NCI-H187 treated with DMSO at 0.1 percent for 48 hours (cell line): Measurements from ENCODE around the gene SH3PXD2A.
"Not testable (repeated sequence)": the region's sequence is repeated elsewhere in the genome, so short reads cannot be mapped to it uniquely, and the experiment has no call there.

Experiments used
- DNase-seq: peaks from one replicate; lab custom pipeline; 2025; lab: John Stamatoyannopoulos, UW

Gene SH3PXD2A

GRCh38 chr10:103620891-103621782 lies 234.2 kb downstream of the SH3PXD2A start:
- DNase-seq = no peak

GRCh38 chr10:103620352-103620740 lies 235.0 kb downstream of the SH3PXD2A start:
- DNase-seq = no peak

GRCh38 chr10:103619424-103620351 lies 235.7 kb downstream of the SH3PXD2A start:
- no peak for DNase-seq

GRCh38 chr10:103618575-103619423 lies 236.6 kb downstream of the SH3PXD2A start:
- no peak for DNase-seq

GRCh38 chr10:103617602-103618385 lies 237.6 kb downstream of the SH3PXD2A start:
- DNase-seq = no peak

GRCh38 chr10:103616705-103617601 lies 238.4 kb downstream of the SH3PXD2A start:
- DNase-seq = no peak

GRCh38 chr10:103614306-103615158 lies 240.8 kb downstream of the SH3PXD2A start:
- no peak for DNase-seq

GRCh38 chr10:103613616-103614015 lies 241.8 kb downstream of the SH3PXD2A start:
- DNase-seq = no peak

- no peak for DNase-seq
These were observed 242.7 kb downstream of the SH3PXD2A start for GRCh38 chr10:103612462-103613365.

GRCh38 chr10:103610921-103611511 lies 244.4 kb downstream of the SH3PXD2A start:
- no peak for DNase-seq

- no peak for DNase-seq
These were observed 245.3 kb downstream of the SH3PXD2A start for GRCh38 chr10:103610083-103610472.

- no peak for DNase-seq
These were observed 245.9 kb downstream of the SH3PXD2A start for GRCh38 chr10:103609231-103610082.

GRCh38 chr10:103608056-103608455 lies 247.3 kb downstream of the SH3PXD2A start:
- DNase-seq = not testable (repeated sequence)

- not testable (repeated sequence) for DNase-seq
These were observed 248.3 kb downstream of the SH3PXD2A start for GRCh38 chr10:103607051-103607450.

GRCh38 chr10:103606097-103606438 lies 249.3 kb downstream of the SH3PXD2A start:
- DNase-seq = not testable (repeated sequence)

GRCh38 chr10:103605359-103606096 lies 249.8 kb downstream of the SH3PXD2A start:
- DNase-seq = no peak
